GM23338 (cell line): ENCODE data around the gene GSTM2. TPM values are rescaled to one million over a fixed set of nuclear protein-coding genes. Genes with fewer than 3 reads are reported as not detected.

Experiments
- ATAC-seq: fragments of 200-7000 bp; cut with Tn5 transposase; 3 replicates; pipeline ENCODE4 v1.9.1; 2020
- DNase-seq: peaks from one replicate; pipeline ENCODE4 v3.0.0-alpha.2; 2015; ENCODE audit warnings: low spot score
- H2AFZ ChIP-seq: fragments of 200-600 bp; sonication (generic); 2 replicates; pipeline ENCODE4 v1.8.0; 2016; ENCODE audit warnings: antibody characterized with exemption, mild to moderate bottlenecking, moderate library complexity
- H3F3A ChIP-seq: fragments of 200-600 bp; sonication (generic); replicated peaks from 2 replicates; pipeline ENCODE4 v1.8.0; 2017; ENCODE audit warnings: antibody characterized with exemption, mixed run types, low read depth
- H3K27ac ChIP-seq: fragments of 200-600 bp; sonication (generic); 2 replicates; pipeline ENCODE4 v1.6.1; 2016; ENCODE audit warnings: low read depth
- H3K27me3 ChIP-seq: fragments of 200-600 bp; sonication (generic); 2 replicates; pipeline ENCODE4 v1.8.0; 2016; ENCODE audit warnings: mild to moderate bottlenecking, mixed run types, moderate library complexity; ENCODE audit not compliant: insufficient read depth
- H3K36me3 ChIP-seq: fragments of 200-600 bp; sonication (generic); 2 replicates; pipeline ENCODE4 v1.8.0; 2016; ENCODE audit warnings: mild to moderate bottlenecking; ENCODE audit not compliant: insufficient read depth
- H3K4me1 ChIP-seq: fragments of 200-600 bp; sonication (generic); 2 replicates; pipeline ENCODE4 v1.8.0; 2016; ENCODE audit warnings: mild to moderate bottlenecking, moderate library complexity; ENCODE audit not compliant: insufficient read depth
- H3K4me2 ChIP-seq: fragments of 200-600 bp; sonication (generic); 2 replicates; pipeline ENCODE4 v1.7.1; 2017; ENCODE audit warnings: mixed run types
- H3K4me3 ChIP-seq: fragments of 200-600 bp; sonication (generic); 2 replicates; pipeline ENCODE4 v1.6.1; 2016; ENCODE audit warnings: mixed run types
- H3K79me2 ChIP-seq: fragments of 200-600 bp; sonication (generic); replicated peaks from 2 replicates; pipeline ENCODE4 v1.8.0; 2017; ENCODE audit warnings: mild to moderate bottlenecking; ENCODE audit not compliant: insufficient read depth
- H3K9me2 ChIP-seq: fragments of 200-600 bp; sonication (generic); 2 replicates; pipeline ENCODE4 v1.8.0; 2017; ENCODE audit not compliant: insufficient read depth
- H4K20me1 ChIP-seq: fragments of 200-600 bp; sonication (generic); replicated peaks from 2 replicates; pipeline ENCODE4 v1.8.0; 2017; ENCODE audit warnings: mild to moderate bottlenecking; ENCODE audit not compliant: insufficient read depth
- H3K27ac Mint-ChIP-seq: 2 replicates; pipeline ENCODE4 v1.8.0; 2020; ENCODE audit warnings: inconsistent platforms, mild to moderate bottlenecking, moderate library complexity, mixed read lengths
- H3K27me3 Mint-ChIP-seq: 3 replicates; pipeline ENCODE4 v1.8.0; 2022; ENCODE audit warnings: low read depth, mild to moderate bottlenecking, moderate library complexity, mixed read lengths, inconsistent platforms; ENCODE audit not compliant: insufficient read depth, poor library complexity
- H3K36me3 Mint-ChIP-seq: 3 replicates; pipeline ENCODE4 v1.8.0; 2021; ENCODE audit warnings: low read depth, mild to moderate bottlenecking, inconsistent platforms, moderate library complexity, mixed read lengths
- H3K4me1 Mint-ChIP-seq: 3 replicates; pipeline ENCODE4 v1.8.0; 2020; ENCODE audit warnings: mild to moderate bottlenecking, inconsistent platforms, mixed read lengths
- H3K4me3 Mint-ChIP-seq: 3 replicates; pipeline ENCODE4 v1.8.0; 2021; ENCODE audit warnings: moderate library complexity, mild to moderate bottlenecking, inconsistent platforms, mixed read lengths
- H3K9me3 Mint-ChIP-seq: 3 replicates; pipeline ENCODE4 v1.8.0; 2020; ENCODE audit warnings: moderate library complexity, mild to moderate bottlenecking, inconsistent platforms, mixed read lengths
- JUNB ChIP-seq: IDR thresholded peaks from one replicate; pipeline ENCODE4 v1.6.1; 2016; ENCODE audit warnings: antibody characterized with exemption; ENCODE audit not compliant: unreplicated experiment
- NANOG ChIP-seq: IDR thresholded peaks from 2 replicates; pipeline ENCODE4 v1.6.1; 2016; ENCODE audit warnings: antibody characterized with exemption, borderline replicate concordance
- POLR2AphosphoS5 ChIP-seq: IDR thresholded peaks from 2 replicates; pipeline ENCODE4 v1.6.1; 2016; ENCODE audit warnings: antibody characterized with exemption, low read depth
- ZNF114 ChIP-seq: fragments of 250-450 bp; sonication (Bioruptor Pico); IDR thresholded peaks from 2 replicates; pipeline ENCODE4 v1.5.0; 2020; ENCODE audit warnings: mild to moderate bottlenecking, moderate library complexity
- polyA plus RNA-seq: library from polyadenylated mRNA; unstranded; fragments of >200 nt; fragmentation: Nextera tagmentation; extraction: Ambion mirVana; gene quantifications from 2 replicates; pipeline ENCODE4 v1.2.1, GENCODE V29; 2016
- total RNA-seq: library from RNA; depleted of rRNA; stranded (reverse); fragments of >200 nt; shearing (Covaris generic); gene quantifications from 2 replicates; pipeline ENCODE4 v1.2.3, GENCODE V29; 2014
- TF ChIP-seq, protein P1 (sequence below): IDR thresholded peaks from 2 replicates; pipeline ENCODE4 v1.6.1; 2016; ENCODE audit warnings: antibody characterized with exemption
- TF ChIP-seq, protein P2 (sequence below): IDR thresholded peaks from one replicate; pipeline ENCODE4 v1.6.1; 2018; ENCODE audit warnings: antibody characterized with exemption; ENCODE audit not compliant: unreplicated experiment
- TF ChIP-seq, protein P3 (sequence below): fragments of 250-450 bp; sonication (Bioruptor Pico); IDR thresholded peaks from 2 replicates; pipeline ENCODE4 v1.5.0; 2020; ENCODE audit warnings: mild to moderate bottlenecking, moderate library complexity

Gene GSTM2
- total and polyA plus RNA-seq, 2 experiments from 2014 or later: 8.9 to 16.0 TPM

DNA sequence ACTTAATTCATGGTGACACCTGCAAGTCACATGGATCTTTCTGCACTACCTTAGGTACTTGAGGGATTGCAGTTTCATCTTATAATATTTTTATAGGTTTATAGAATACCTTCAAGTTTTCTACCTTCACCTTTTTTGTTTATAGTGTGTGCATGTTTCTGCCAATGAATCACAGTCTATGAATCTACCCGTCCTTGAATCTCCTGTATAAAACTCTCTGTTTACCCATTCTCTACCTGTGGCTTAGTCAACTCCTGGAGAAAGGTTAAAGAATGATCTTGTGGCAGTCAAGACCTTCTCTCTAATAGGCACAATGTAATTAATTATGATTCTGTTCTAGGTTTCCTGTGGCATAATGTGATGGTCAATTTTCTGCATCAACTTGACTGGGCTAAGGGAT is 3.2 kb upstream of the GSTM2 start:
- no peaks in the 10 kb centered on the region for H4K20me1 ChIP-seq
- H3K4me3 ChIP-seq: no peak overlapping the region
- no peaks in the 10 kb centered on the region for H3K79me2 ChIP-seq
- Mint-ChIP-seq H3K4me1 (peaks cover 9% of the 10 kb centered on the region; the same call in 2 of the 3 replicates), H3K36me3 (no peaks in the 10 kb centered on the region), H3K27ac (no peak overlapping the region), H3K4me3 (no peak overlapping the region), H3K9me3 (no peaks in the 10 kb centered on the region), H3K27me3 (peaks cover 8% of the 10 kb centered on the region)
- H3K9me2 ChIP-seq: no peaks in the 10 kb centered on the region
- DNase-seq: no peak
- no peaks in the 10 kb centered on the region for H3F3A ChIP-seq
- no peak for ATAC-seq
- H3K27ac ChIP-seq: no peak overlapping the region
- H3K27me3 ChIP-seq: no peaks in the 10 kb centered on the region
- H3K36me3 ChIP-seq: no peaks in the 10 kb centered on the region
- H2AFZ ChIP-seq: no peak overlapping the region
- TF ChIP-seq, protein P1, sequence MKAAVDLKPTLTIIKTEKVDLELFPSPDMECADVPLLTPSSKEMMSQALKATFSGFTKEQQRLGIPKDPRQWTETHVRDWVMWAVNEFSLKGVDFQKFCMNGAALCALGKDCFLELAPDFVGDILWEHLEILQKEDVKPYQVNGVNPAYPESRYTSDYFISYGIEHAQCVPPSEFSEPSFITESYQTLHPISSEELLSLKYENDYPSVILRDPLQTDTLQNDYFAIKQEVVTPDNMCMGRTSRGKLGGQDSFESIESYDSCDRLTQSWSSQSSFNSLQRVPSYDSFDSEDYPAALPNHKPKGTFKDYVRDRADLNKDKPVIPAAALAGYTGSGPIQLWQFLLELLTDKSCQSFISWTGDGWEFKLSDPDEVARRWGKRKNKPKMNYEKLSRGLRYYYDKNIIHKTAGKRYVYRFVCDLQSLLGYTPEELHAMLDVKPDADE: no peak
- TF ChIP-seq NANOG: no peak
- TF ChIP-seq POLR2AphosphoS5: no peak
- H3K4me2 ChIP-seq: no peak overlapping the region
- H3K4me1 ChIP-seq: peaks cover 7% of the 10 kb centered on the region; the same call in 1 of the 2 replicates

DNA sequence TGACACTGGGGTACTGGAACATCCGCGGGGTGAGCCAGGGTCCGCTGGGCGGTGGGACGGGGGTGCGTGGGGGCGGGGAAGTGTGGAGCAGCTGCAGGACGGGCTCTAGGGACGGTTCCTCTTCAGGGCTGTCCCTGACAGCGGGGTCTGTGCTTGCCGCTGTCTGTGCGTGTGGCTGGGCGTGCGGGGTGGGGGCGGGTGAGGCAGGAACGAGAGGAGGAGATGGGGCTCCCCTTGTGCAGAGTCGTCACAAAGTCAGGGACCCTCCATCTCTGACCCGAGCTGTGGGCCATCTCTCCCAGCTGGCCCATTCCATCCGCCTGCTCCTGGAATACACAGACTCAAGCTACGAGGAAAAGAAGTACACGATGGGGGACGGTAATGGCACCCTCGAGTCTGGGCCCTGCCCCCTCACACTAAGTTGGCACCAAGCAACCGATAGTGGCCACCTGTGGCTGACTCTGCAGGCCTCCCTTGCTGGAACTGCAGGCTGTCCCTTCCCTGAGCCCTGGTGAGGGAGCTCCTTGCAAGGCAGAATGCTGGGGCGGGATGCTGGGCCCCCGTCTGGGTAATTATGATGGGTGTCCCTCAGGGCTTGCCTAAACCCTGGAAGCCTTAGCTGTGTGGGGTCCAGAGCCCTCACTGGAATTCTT is 392 bp downstream of the GSTM2 start:
- H3K27ac Mint-ChIP-seq: no peak overlapping the region
- Histone ChIP-seq H3F3A (no peaks in the 10 kb centered on the region), H3K79me2 (no peaks in the 10 kb centered on the region), H3K4me2 (peak overlapping the region; percentile 72), H3K27ac (no peak overlapping the region), H3K4me3 (peak overlapping the region; percentile 56), H2AFZ (peak overlapping the region; percentile 90), H4K20me1 (no peaks in the 10 kb centered on the region), H3K27me3 (no peaks in the 10 kb centered on the region), H3K4me1 (peaks cover 8% of the 10 kb centered on the region; the same call in 1 of the 2 replicates), H3K9me2 (no peaks in the 10 kb centered on the region), H3K36me3 (no peaks in the 10 kb centered on the region)
- no peaks in the 10 kb centered on the region for H3K36me3 Mint-ChIP-seq
- peak overlapping the region; percentile 76 for H3K4me3 Mint-ChIP-seq
- DNase-seq: no peak
- peaks cover 2% of the 10 kb centered on the region for H3K27me3 Mint-ChIP-seq
- H3K4me1 Mint-ChIP-seq: peaks cover 9% of the 10 kb centered on the region; the same call in 2 of the 3 replicates
- H3K9me3 Mint-ChIP-seq: no peaks in the 10 kb centered on the region
- peak; percentile 74 for ATAC-seq
- TF ChIP-seq ZNF114 (CRISPR knock-in tag) (no peak), JUNB (no peak), NANOG (no peak)
- TF ChIP-seq, protein P1: no peak
- TF ChIP-seq, protein P2, sequence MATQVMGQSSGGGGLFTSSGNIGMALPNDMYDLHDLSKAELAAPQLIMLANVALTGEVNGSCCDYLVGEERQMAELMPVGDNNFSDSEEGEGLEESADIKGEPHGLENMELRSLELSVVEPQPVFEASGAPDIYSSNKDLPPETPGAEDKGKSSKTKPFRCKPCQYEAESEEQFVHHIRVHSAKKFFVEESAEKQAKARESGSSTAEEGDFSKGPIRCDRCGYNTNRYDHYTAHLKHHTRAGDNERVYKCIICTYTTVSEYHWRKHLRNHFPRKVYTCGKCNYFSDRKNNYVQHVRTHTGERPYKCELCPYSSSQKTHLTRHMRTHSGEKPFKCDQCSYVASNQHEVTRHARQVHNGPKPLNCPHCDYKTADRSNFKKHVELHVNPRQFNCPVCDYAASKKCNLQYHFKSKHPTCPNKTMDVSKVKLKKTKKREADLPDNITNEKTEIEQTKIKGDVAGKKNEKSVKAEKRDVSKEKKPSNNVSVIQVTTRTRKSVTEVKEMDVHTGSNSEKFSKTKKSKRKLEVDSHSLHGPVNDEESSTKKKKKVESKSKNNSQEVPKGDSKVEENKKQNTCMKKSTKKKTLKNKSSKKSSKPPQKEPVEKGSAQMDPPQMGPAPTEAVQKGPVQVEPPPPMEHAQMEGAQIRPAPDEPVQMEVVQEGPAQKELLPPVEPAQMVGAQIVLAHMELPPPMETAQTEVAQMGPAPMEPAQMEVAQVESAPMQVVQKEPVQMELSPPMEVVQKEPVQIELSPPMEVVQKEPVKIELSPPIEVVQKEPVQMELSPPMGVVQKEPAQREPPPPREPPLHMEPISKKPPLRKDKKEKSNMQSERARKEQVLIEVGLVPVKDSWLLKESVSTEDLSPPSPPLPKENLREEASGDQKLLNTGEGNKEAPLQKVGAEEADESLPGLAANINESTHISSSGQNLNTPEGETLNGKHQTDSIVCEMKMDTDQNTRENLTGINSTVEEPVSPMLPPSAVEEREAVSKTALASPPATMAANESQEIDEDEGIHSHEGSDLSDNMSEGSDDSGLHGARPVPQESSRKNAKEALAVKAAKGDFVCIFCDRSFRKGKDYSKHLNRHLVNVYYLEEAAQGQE: no peak
- TF ChIP-seq, protein P3, sequence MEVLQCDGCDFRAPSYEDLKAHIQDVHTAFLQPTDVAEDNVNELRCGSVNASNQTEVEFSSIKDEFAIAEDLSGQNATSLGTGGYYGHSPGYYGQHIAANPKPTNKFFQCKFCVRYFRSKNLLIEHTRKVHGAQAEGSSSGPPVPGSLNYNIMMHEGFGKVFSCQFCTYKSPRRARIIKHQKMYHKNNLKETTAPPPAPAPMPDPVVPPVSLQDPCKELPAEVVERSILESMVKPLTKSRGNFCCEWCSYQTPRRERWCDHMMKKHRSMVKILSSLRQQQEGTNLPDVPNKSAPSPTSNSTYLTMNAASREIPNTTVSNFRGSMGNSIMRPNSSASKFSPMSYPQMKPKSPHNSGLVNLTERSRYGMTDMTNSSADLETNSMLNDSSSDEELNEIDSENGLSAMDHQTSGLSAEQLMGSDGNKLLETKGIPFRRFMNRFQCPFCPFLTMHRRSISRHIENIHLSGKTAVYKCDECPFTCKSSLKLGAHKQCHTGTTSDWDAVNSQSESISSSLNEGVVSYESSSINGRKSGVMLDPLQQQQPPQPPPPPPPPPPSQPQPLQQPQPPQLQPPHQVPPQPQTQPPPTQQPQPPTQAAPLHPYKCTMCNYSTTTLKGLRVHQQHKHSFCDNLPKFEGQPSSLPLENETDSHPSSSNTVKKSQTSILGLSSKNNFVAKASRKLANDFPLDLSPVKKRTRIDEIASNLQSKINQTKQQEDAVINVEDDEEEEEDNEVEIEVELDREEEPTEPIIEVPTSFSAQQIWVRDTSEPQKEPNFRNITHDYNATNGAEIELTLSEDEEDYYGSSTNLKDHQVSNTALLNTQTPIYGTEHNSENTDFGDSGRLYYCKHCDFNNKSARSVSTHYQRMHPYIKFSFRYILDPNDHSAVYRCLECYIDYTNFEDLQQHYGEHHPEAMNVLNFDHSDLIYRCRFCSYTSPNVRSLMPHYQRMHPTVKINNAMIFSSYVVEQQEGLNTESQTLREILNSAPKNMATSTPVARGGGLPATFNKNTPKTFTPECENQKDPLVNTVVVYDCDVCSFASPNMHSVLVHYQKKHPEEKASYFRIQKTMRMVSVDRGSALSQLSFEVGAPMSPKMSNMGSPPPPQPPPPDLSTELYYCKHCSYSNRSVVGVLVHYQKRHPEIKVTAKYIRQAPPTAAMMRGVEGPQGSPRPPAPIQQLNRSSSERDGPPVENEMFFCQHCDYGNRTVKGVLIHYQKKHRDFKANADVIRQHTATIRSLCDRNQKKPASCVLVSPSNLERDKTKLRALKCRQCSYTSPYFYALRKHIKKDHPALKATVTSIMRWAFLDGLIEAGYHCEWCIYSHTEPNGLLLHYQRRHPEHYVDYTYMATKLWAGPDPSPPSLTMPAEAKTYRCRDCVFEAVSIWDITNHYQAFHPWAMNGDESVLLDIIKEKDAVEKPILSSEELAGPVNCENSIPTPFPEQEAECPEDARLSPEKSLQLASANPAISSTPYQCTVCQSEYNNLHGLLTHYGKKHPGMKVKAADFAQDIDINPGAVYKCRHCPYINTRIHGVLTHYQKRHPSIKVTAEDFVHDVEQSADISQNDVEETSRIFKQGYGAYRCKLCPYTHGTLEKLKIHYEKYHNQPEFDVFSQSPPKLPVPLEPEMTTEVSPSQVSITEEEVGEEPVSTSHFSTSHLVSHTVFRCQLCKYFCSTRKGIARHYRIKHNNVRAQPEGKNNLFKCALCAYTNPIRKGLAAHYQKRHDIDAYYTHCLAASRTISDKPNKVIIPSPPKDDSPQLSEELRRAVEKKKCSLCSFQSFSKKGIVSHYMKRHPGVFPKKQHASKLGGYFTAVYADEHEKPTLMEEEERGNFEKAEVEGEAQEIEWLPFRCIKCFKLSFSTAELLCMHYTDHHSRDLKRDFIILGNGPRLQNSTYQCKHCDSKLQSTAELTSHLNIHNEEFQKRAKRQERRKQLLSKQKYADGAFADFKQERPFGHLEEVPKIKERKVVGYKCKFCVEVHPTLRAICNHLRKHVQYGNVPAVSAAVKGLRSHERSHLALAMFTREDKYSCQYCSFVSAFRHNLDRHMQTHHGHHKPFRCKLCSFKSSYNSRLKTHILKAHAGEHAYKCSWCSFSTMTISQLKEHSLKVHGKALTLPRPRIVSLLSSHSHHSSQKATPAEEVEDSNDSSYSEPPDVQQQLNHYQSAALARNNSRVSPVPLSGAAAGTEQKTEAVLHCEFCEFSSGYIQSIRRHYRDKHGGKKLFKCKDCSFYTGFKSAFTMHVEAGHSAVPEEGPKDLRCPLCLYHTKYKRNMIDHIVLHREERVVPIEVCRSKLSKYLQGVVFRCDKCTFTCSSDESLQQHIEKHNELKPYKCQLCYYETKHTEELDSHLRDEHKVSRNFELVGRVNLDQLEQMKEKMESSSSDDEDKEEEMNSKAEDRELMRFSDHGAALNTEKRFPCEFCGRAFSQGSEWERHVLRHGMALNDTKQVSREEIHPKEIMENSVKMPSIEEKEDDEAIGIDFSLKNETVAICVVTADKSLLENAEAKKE: no peak
